PC-3 (cell line): ENCODE results near the gene LTA. TPM values are rescaled to one million over a fixed set of nuclear protein-coding genes. Genes with fewer than 3 reads are reported as not detected.

Source experiments
- ATAC-seq: fragments of 200-7000 bp; cut with Tn5 transposase; 2 replicates; pipeline ENCODE4 v1.9.1; 2020; ENCODE audit warnings: mild to moderate bottlenecking, moderate library complexity
- BruUV-seq: library from RNA; stranded (reverse); fragments of 400-500 nt; replicated peaks from 2 replicates; lab custom pipeline; 2021; lab: Mats Ljungman, UMichigan
- CTCF ChIA-PET: fragments of 300-600 bp; sonication (Branson Sonifier 250); formaldehyde crosslinking; loops from one replicate; lab custom pipeline; 2022; ENCODE audit warnings: antibody characterized with exemption; lab: Charles Lee
- POLR2A ChIA-PET: fragments of 300-600 bp; sonication (Branson Sonifier 250); formaldehyde crosslinking; loops from one replicate; lab custom pipeline; 2022; ENCODE audit warnings: antibody characterized with exemption; ENCODE audit not compliant: unreplicated experiment; lab: Charles Lee
- DNase-seq: peaks from one replicate; pipeline ENCODE4 v3.0.0-alpha.2; 2015
- H2AFZ ChIP-seq: fragments of 300-600 bp; sonication (generic); 2 replicates; pipeline ENCODE4 v1.6.0; 2016; ENCODE audit warnings: antibody characterized with exemption, low read length
- H3F3A ChIP-seq: fragments of 300-600 bp; sonication (generic); one replicate; pipeline ENCODE4 v1.6.0; 2017; ENCODE audit warnings: antibody characterized with exemption, low read length, control low read depth, mild to moderate bottlenecking; ENCODE audit not compliant: unreplicated experiment
- H3K27ac ChIP-seq: fragments of 300-600 bp; sonication (generic); 2 replicates; pipeline ENCODE4 v1.5.1; 2016; ENCODE audit warnings: mild to moderate bottlenecking, low read length
- H3K27me3 ChIP-seq: fragments of 300-600 bp; sonication (generic); 2 replicates; pipeline ENCODE4 v1.6.1; 2016; ENCODE audit warnings: low read length, mixed read lengths
- H3K36me3 ChIP-seq: fragments of 300-600 bp; sonication (generic); 2 replicates; pipeline ENCODE4 v1.6.1; 2016; ENCODE audit warnings: low read depth, mixed run types, low read length, mixed read lengths
- H3K4me1 ChIP-seq: fragments of 300-600 bp; sonication (generic); 2 replicates; pipeline ENCODE4 v1.5.1; 2016; ENCODE audit warnings: low read length; ENCODE audit not compliant: insufficient read depth
- H3K4me2 ChIP-seq: fragments of 300-600 bp; sonication (generic); 2 replicates; pipeline ENCODE4 v1.6.0; 2016; ENCODE audit warnings: low read length
- H3K4me3 ChIP-seq: fragments of 300-600 bp; sonication (generic); 2 replicates; pipeline ENCODE4 v1.5.1; 2016; ENCODE audit warnings: mild to moderate bottlenecking, low read length, mixed read lengths
- H3K79me2 ChIP-seq: fragments of 300-600 bp; sonication (generic); 2 replicates; pipeline ENCODE4 v1.6.1; 2017; ENCODE audit warnings: low read length, mixed read lengths
- H3K9ac ChIP-seq: fragments of 300-600 bp; sonication (generic); 2 replicates; pipeline ENCODE4 v1.6.0; 2016; ENCODE audit warnings: mild to moderate bottlenecking, low read length
- H3K9me2 ChIP-seq: fragments of 300-600 bp; sonication (generic); replicated peaks from 2 replicates; pipeline ENCODE4 v1.6.1; 2016; ENCODE audit warnings: mixed run types, low read length, mixed read lengths
- H3K9me3 ChIP-seq: fragments of 300-600 bp; sonication (generic); 2 replicates; pipeline ENCODE4 v1.6.1; 2016; ENCODE audit warnings: low read length, mixed read lengths
- H4K20me1 ChIP-seq: fragments of 300-600 bp; sonication (generic); 2 replicates; pipeline ENCODE4 v1.6.1; 2016; ENCODE audit warnings: low read length, mixed read lengths
- CTCF ChIP-seq: fragments of 300-600 bp; sonication (generic); conservative IDR thresholded peaks from 2 replicates; pipeline ENCODE4 v1.5.1; 2017; ENCODE audit warnings: antibody characterized with exemption, low read depth, mild to moderate bottlenecking, low read length
- EZH2 ChIP-seq: fragments of 300-600 bp; sonication (generic); IDR thresholded peaks from one replicate; pipeline ENCODE4 v1.6.1; 2017; ENCODE audit warnings: antibody characterized with exemption, mild to moderate bottlenecking, low read length; ENCODE audit not compliant: unreplicated experiment
- EZH2phosphoT487 ChIP-seq: fragments of 300-600 bp; sonication (generic); IDR thresholded peaks from 2 replicates; pipeline ENCODE4 v1.6.1; 2018; ENCODE audit warnings: mild to moderate bottlenecking, antibody characterized with exemption, low read length, borderline replicate concordance
- intact Hi-C: fragments of 100-400 bp; cut with micrococcal nuclease; formaldehyde crosslinking; loops from 2 replicates; pipeline ENCODE4 v1.9.0; 2023
- total RNA-seq: library from RNA; depleted of rRNA; stranded (reverse); fragments of >200 nt; gene quantifications from 2 replicates; pipeline ENCODE4 v1.2.3, GENCODE V29; 2014

LTA gene
- total RNA-seq, 1 experiment from 2014 or later = not detected

- Histone ChIP-seq H3K9me2 (no peaks in the 10 kb centered on the region), H2AFZ (no peak overlapping the region), H3K36me3 (no peaks in the 10 kb centered on the region), H3K9ac (no peak overlapping the region), H3K9me3 (no peaks in the 10 kb centered on the region), H3K79me2 (no peaks in the 10 kb centered on the region), H3F3A (no peaks in the 10 kb centered on the region), H3K27me3 (no peaks in the 10 kb centered on the region), H4K20me1 (no peaks in the 10 kb centered on the region), H3K4me1 (peaks cover 11% of the 10 kb centered on the region; the same call in 1 of the 2 replicates), H3K4me3 (no peak overlapping the region), H3K27ac (no peak overlapping the region), H3K4me2 (no peak overlapping the region)
- POLR2A ChIA-PET = no interaction called here
- no TSS peak for BruUV-seq
- CTCF ChIA-PET = interaction anchor here (0.6 kb wide), 1 partner anchor 21 kb away, joined by 3 read pairs; no protein-coding TSS in a partner anchor
- TF ChIP-seq EZH2phosphoT487 (no peak), EZH2 (no peak), CTCF (no peak)
- ATAC-seq (no peak), DNase-seq (no peak)
- intact Hi-C loops = no loop called here
Observed at GRCh38 chr6:31577579-31577966, 5.5 kb downstream of the LTA start.

GRCh38 chr6:31578184-31579118, 6.4 kb downstream of the LTA start:
- Histone ChIP-seq H3K4me3 (no peak overlapping the region), H3K27me3 (no peaks in the 10 kb centered on the region), H3K4me2 (peak overlapping the region; percentile 10; the same call in 1 of the 2 replicates), H4K20me1 (no peaks in the 10 kb centered on the region), H2AFZ (no peak overlapping the region), H3K27ac (no peak overlapping the region), H3K9me3 (no peaks in the 10 kb centered on the region), H3K9ac (no peak overlapping the region), H3F3A (no peaks in the 10 kb centered on the region), H3K4me1 (peaks cover 11% of the 10 kb centered on the region; the same call in 1 of the 2 replicates), H3K9me2 (no peaks in the 10 kb centered on the region), H3K79me2 (no peaks in the 10 kb centered on the region), H3K36me3 (no peaks in the 10 kb centered on the region)
- TF ChIP-seq CTCF (no peak), EZH2 (no peak), EZH2phosphoT487 (no peak)
- ChIA-PET POLR2A (no interaction called here), CTCF (no interaction called here)
- ATAC-seq (no peak), DNase-seq (peak; percentile 57)
- intact Hi-C loops = no loop called here
- BruUV-seq = no TSS peak

- no peak for ATAC-seq
- CTCF ChIA-PET = no interaction called here
- H3K27me3 ChIP-seq = no peaks in the 10 kb centered on the region
- no TSS peak for BruUV-seq
- no peaks in the 10 kb centered on the region for H3K36me3 ChIP-seq
- intact Hi-C loops = no loop called here
- H2AFZ ChIP-seq = no peak overlapping the region
- H3F3A ChIP-seq = no peaks in the 10 kb centered on the region
- no peak overlapping the region for H3K9ac ChIP-seq
- no peak overlapping the region for H3K4me2 ChIP-seq
- H3K4me1 ChIP-seq = peaks cover 11% of the 10 kb centered on the region; the same call in 1 of the 2 replicates
- TF ChIP-seq EZH2 (no peak), EZH2phosphoT487 (no peak), CTCF (no peak)
- no peak overlapping the region for H3K27ac ChIP-seq
- POLR2A ChIA-PET = no interaction called here
- H3K4me3 ChIP-seq = no peak overlapping the region
- no peak for DNase-seq
- no peaks in the 10 kb centered on the region for H3K9me3 ChIP-seq
- no peaks in the 10 kb centered on the region for H3K9me2 ChIP-seq
- no peaks in the 10 kb centered on the region for H4K20me1 ChIP-seq
- H3K79me2 ChIP-seq = no peaks in the 10 kb centered on the region
Observed at GRCh38 chr6:31579119-31579505, 7.0 kb downstream of the LTA start.
